HG02981 (cell line): ENCODE results near the gene CTNNA3.
"Not testable (repeated sequence)": the region's sequence is repeated elsewhere in the genome, so short reads cannot be mapped to it uniquely, and the experiment has no call there.

Experiments used
- ATAC-seq: cut with Tn5 transposase; IDR thresholded peaks from one replicate; pipeline ENCODE4 v1.9.1; 2021; ENCODE audit warnings: mild to moderate bottlenecking, moderate library complexity; ENCODE audit not compliant: unreplicated experiment

Gene CTNNA3

GRCh38 chr10:67518756-67519155 is 177.2 kb downstream of the CTNNA3 start:
- no peak for ATAC-seq

- ATAC-seq: no peak
Observed at GRCh38 chr10:67518043-67518442, 178.0 kb downstream of the CTNNA3 start.

- no peak for ATAC-seq
Observed at GRCh38 chr10:67506757-67507091, 189.3 kb downstream of the CTNNA3 start.

GRCh38 chr10:67506083-67506756 is 189.8 kb downstream of the CTNNA3 start:
- ATAC-seq: no peak

- ATAC-seq: no peak
Observed at GRCh38 chr10:67492317-67493019, 203.5 kb downstream of the CTNNA3 start.

GRCh38 chr10:67487906-67488619 is 207.9 kb downstream of the CTNNA3 start:
- no peak for ATAC-seq

GRCh38 chr10:67487199-67487598 is 208.8 kb downstream of the CTNNA3 start:
- ATAC-seq: no peak

- ATAC-seq: no peak
Observed at GRCh38 chr10:67477868-67478267, 218.1 kb downstream of the CTNNA3 start.

GRCh38 chr10:67476201-67476600 is 219.8 kb downstream of the CTNNA3 start:
- no peak for ATAC-seq

GRCh38 chr10:67473850-67474633 is 222.0 kb downstream of the CTNNA3 start:
- no peak for ATAC-seq

- ATAC-seq: no peak
Observed at GRCh38 chr10:67471022-67471421, 225.0 kb downstream of the CTNNA3 start.

GRCh38 chr10:67464278-67464677 is 231.7 kb downstream of the CTNNA3 start:
- no peak for ATAC-seq

GRCh38 chr10:67452892-67453291 is 243.1 kb downstream of the CTNNA3 start:
- no peak for ATAC-seq

GRCh38 chr10:67438605-67439304 is 257.2 kb downstream of the CTNNA3 start:
- ATAC-seq: no peak

- ATAC-seq: no peak
Observed at GRCh38 chr10:67433276-67433675, 262.7 kb downstream of the CTNNA3 start.

- ATAC-seq: no peak
Observed at GRCh38 chr10:67402620-67403019, 293.4 kb downstream of the CTNNA3 start.

GRCh38 chr10:67401711-67402110 is 294.3 kb downstream of the CTNNA3 start:
- no peak for ATAC-seq

GRCh38 chr10:67386841-67387533 is 309.0 kb downstream of the CTNNA3 start:
- not testable (repeated sequence) for ATAC-seq

- ATAC-seq: no peak
Observed at GRCh38 chr10:67386260-67386659, 309.7 kb downstream of the CTNNA3 start.

- ATAC-seq: no peak
Observed at GRCh38 chr10:67385566-67385965, 310.4 kb downstream of the CTNNA3 start.
